HG03045 (cell line): ENCODE measurements around the gene NUP188.

Source experiments
- ATAC-seq: cut with Tn5 transposase; IDR thresholded peaks from one replicate; pipeline ENCODE4 v1.9.1; 2021; ENCODE audit warnings: mild to moderate bottlenecking, moderate library complexity; ENCODE audit not compliant: unreplicated experiment

NUP188 gene, protein sequence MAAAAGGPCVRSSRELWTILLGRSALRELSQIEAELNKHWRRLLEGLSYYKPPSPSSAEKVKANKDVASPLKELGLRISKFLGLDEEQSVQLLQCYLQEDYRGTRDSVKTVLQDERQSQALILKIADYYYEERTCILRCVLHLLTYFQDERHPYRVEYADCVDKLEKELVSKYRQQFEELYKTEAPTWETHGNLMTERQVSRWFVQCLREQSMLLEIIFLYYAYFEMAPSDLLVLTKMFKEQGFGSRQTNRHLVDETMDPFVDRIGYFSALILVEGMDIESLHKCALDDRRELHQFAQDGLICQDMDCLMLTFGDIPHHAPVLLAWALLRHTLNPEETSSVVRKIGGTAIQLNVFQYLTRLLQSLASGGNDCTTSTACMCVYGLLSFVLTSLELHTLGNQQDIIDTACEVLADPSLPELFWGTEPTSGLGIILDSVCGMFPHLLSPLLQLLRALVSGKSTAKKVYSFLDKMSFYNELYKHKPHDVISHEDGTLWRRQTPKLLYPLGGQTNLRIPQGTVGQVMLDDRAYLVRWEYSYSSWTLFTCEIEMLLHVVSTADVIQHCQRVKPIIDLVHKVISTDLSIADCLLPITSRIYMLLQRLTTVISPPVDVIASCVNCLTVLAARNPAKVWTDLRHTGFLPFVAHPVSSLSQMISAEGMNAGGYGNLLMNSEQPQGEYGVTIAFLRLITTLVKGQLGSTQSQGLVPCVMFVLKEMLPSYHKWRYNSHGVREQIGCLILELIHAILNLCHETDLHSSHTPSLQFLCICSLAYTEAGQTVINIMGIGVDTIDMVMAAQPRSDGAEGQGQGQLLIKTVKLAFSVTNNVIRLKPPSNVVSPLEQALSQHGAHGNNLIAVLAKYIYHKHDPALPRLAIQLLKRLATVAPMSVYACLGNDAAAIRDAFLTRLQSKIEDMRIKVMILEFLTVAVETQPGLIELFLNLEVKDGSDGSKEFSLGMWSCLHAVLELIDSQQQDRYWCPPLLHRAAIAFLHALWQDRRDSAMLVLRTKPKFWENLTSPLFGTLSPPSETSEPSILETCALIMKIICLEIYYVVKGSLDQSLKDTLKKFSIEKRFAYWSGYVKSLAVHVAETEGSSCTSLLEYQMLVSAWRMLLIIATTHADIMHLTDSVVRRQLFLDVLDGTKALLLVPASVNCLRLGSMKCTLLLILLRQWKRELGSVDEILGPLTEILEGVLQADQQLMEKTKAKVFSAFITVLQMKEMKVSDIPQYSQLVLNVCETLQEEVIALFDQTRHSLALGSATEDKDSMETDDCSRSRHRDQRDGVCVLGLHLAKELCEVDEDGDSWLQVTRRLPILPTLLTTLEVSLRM (N-terminal part only)

DNA sequence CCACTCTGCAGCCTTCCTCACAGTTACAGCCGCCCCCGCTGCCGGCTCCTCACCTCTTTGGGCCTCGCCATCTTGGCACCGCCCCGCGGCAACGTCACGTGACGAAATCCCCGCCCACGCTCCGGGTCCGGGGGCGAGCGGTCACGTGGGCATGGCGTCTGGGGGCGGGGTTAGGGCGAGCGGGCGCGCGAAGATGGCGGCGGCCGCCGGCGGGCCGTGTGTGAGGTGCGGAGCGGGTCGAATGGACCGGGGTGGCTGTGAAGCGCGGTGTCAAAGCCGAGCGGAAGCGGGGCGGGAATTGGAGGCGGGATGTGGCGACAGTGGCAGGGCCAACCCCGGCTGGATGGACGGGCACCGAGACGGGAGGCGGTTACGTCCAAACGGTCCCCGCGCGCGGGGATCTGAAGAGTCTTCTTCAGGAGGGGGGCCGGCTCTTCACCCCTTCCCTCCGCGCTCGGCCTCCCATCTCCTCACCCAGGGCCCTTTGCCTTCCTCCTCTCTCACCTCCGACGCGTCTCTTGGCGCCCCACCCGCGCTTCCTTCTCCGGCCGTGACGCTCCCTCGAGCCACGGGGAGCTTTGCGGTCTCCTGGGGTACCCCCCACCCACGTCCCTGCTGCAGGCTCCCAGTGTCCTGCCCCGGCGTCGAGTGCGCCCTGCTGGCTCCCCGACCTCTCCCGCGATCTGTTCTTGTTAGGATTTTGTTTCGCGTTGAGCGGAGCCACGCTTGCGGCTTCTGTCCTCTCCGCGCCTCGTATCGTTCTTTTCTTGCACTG is at the start of gene NUP188, which contains the start of gene DOLK:
NUP188 (plus strand) TSS at position 173 of the 775 bp plus-strand sequence; CDS start at position 194, 21 bp downstream.
DOLK (minus strand) TSS at position 77 of the 775 bp plus-strand sequence. CDS start 300 bp downstream, outside the sequence.
- peak; percentile 75 for ATAC-seq

DNA sequence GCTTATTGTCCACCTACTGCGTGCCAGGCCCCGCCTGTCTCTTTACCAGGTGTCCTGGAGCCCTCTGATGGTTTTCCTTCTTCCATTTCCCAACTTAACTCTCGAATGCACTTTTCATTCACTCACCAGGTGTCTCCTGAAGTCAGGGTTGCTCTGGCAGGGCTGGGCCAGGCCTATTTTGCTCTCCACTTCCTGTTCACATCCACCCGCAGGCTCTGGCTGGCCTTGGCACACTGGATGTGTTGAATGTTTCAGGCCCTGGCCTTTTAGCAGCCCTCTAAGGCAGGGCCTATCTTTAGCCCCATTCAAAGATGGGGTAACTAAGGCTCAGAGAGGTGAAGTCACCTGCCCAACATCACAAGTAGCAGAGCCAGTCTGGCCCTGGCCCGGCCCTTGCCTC is 49.1 kb upstream of the NUP188 start:
- no peak for ATAC-seq

DNA sequence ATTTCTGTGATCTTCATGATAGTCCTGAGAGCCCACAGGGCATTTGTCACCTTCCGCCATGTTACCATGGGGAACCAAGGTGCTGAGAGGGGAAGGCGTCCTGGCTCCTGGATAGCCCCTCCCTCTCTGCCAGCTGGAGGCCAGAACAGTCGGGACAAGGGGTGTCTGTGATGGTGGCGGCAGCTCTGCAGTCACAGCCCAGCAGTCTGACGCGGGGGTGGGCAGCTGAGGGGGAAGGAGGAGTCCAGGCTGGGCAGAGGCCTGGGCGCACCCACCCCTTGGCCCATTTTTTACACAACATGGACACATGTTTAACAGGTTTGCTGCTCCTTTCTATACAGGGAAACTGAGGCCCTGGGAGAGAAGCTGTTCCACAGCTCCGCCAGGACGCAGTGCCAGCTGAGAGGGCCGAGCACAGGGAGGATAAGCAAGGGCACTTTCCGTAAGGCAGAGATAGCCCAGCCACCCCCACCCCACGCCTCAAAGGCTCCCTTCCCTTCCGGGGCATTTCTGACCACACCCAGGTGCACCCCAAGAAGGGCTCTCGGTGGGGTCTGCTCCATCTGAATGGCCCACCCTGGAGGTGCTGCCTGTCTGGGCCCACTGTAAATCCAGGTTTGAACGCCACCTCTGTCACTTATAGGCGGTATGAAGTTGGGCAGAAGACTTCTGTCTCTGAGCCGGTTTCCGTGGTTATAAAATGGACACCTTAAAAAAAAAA is 48.5 kb upstream of the NUP188 start:
- no peak for ATAC-seq

DNA sequence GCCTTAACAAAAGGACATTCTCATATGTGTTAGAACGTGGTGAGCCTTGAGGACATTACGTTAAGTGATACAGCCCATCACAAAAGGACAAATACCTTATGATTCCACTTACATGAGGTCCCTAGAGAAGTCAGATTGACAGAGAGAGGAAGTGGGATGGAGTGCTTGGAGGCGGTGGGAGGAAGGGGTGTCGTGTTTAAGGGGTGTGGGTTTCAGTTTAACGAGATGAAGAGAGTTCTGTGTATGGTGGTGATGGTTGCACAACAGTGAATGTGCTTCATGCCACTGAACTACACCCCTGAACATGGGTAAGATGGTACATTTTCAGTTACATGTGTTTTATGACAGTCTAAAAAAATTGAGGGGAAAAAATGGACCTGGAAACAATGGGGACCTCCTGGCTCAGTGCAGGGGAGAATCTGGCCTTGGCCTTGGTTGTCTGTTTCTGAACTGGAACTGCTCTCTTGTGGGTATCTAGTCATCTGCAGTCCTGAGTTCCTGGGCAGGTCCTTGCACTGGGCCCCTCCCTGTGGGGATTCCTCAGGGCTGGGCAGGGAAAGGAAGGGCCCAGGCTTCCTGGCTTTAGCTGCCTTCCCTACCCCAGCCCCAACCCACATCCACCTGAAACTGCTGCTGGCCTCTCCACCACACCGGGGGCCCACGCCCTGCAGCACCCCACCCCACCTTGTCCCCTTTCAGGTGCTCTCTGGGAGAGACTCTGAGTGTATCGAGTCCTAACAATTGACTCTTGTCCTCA is 47.8 kb upstream of the NUP188 start:
- no peak for ATAC-seq

DNA sequence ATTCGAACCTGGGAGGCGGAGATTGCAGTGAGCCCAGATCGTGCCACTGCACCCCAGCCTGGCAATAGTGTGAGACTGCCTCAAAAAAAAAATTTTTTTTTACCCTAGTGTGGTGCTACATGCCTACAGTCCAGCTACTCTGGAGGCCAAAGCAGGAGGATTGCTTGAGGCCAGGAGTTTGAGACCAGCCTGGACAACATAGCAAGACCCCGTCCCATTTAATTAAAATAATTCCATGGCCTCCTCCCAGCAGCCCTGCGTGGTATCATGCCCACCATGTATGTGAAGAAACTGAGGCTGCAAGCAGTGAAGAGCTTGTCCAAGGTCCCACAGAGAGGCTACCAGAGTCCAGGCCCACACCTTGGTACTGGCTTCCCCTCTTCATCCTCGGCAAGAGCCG is 46.1 kb upstream of the NUP188 start:
- no peak for ATAC-seq

DNA sequence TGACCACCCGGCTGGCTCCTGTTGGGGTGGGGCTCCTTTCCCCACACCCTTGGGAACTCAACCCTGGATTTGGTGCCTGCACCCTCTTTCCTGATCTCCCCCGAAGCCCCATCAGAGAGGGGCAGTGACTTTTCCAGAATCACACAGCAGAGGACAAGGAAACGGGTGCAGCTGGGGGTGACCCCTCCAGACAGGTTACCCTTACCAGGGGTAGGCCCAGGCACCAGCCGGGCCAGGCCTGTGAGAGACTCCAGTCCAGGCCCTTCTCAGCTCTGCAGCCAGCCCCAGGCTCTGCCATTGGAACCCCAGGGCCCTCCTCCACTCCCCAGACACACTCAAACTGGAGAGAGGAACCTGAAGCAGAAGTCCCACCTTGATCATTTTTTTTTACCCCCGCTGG is 45.7 kb upstream of the NUP188 start:
- no peak for ATAC-seq

DNA sequence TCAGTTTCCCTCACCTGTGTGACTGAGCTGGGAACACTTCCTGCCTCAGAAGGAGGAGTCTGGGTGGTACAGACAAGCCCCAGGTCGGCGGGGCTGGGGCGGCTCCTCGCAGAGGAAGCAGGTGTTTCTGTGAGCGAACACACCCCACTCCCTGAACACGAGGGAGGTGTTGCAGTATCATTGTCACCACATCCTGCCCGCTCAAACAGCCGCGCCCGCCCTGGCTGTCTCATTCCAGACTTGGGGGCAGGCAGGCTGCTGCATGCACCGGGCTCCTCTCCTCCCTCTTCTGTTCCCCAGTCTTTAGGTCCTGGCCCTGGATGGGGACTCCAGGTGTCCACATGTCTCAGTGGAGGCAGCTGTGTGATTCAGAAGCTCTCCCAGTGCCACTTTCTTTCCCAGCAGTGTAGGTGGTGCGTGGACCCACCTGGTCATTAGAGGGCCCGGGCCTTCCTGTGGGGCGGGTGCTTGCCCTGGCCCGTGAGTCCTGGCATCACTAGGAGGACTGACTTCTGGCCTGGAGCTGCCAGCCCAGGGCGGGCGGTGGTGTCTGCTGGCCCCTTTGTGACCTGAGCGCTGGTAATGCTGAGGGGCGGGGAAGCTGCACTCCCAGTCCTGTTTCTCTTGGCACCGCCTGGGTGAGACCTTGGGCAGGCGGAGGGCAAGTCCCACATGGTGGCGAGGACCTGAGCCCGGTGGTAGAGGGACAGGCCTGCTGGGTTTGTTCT is 45.0 kb upstream of the NUP188 start:
- peak; percentile 64 for ATAC-seq

DNA sequence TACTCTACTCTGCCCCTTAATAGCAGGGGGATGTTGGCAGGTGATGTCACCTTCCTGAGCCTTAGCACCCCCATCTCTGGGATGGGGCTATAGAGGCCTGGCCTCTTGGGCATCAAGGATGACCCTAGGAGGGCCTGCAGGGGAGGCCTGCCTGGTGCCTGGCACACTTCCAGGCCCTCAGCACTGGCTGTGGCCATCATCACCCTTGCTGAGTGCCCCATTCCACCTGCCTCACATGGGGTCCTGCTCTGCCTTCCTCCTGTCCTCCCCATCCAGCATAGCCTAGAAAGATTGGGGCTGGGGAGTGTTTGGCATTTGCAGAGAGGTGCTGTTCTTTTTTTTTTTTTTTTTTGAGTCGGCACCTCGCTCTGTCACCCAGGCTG is 44.4 kb upstream of the NUP188 start:
- ATAC-seq: no peak

DNA sequence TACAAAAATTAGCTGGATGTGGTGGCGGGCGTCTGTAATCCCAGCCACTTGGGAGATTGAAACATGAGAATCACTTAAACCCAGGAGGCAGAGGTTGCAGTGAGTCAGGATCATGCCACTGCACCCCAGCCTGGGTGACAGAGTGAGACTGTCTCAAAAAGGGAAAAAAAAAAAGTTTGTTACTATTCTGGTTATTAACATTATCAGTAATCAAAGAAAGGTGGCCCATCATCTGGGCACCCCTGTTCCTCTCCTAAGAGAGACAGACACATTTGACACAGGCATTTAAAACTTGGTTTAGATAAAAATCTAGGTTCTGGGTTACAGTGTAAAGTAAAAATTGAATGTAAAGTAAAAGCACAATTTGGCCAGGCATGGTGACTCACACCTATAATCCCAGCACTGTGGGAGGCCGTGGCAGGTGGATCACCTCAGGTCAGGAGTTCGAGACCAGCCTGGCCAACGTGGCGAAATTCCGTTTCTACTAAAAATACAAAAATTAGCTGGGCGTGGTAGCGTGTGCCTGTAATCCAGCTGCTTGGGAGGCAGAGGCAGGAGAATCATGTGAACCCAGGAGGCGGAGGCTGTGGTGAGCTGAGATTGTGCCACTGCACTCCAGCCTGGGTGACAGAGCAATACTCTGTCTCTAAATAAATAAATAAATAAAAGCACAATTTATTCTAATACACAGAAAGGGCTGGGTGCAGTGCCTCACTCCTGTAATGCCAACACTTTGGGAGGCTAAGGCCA is 43.5 kb upstream of the NUP188 start:
- ATAC-seq: no peak

DNA sequence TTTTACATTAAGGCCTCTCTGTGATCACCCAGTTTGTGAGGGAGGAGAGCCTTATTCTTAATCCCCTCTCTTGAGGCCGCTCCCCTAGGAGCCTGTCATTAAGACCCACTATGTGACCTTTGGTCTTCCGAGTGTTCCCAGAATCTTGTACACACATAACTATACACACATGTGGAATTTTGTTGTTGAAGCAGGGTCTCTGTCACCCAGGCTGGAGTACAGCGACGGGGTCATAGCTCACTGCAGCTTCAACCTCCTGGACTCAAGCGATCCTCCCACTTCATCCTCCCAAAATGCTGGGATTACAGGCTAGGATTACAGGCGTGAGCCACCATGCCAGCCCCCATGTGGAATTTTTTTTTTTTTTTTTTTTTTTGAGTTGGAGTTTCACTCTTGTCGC is 41.5 kb upstream of the NUP188 start:
- no peak for ATAC-seq

DNA sequence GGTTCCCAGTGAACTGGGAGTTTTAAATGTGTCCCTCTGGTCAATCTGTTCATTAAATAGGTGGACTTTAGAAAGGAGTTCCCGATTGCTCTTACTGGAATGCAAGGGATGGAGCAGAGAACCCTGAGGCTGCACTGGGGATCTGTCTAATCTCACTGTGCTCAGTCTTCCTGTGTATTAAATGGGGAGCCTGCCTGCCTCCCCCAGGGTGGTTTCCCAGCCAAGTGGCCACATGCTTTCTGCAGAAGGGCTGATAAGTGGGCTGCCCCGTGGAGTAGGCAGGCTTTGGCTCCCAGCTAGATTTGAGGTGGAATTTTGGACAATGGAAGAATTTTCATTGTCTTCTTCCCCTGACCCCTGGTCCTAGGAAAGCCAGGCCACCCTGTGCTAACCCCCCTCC is 40.8 kb upstream of the NUP188 start:
- no peak for ATAC-seq

DNA sequence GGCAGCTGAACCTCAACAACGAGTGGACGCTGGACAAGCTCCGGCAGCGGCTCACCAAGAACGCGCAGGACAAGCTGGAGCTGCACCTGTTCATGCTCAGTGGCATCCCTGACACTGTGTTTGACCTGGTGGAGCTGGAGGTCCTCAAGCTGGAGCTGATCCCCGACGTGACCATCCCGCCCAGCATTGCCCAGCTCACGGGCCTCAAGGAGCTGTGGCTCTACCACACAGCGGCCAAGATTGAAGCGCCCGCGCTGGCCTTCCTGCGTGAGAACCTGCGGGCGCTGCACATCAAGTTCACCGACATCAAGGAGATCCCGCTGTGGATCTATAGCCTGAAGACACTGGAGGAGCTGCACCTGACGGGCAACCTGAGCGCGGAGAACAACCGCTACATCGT is 39.1 kb upstream of the NUP188 start:
- ATAC-seq: no peak

DNA sequence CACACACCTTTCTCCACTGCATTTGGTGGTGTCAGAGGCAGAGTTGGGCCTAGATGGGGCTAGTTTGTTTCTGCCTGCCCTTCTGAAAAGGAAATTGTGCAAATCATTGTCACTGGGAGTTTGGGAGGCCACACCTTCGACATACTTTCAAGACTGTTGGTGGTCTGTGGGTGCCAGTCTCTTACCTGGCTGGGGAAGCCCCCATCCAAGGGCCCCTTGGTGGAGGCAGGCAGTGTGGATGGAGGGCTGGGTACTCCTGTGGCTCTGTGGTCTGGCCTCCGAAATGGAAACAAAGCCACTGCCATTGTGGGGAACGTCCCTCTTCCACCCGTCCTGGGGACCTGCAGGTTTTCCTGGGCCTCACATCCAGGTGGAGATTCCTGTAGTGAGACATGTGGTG is 37.6 kb upstream of the NUP188 start:
- ATAC-seq: no peak

DNA sequence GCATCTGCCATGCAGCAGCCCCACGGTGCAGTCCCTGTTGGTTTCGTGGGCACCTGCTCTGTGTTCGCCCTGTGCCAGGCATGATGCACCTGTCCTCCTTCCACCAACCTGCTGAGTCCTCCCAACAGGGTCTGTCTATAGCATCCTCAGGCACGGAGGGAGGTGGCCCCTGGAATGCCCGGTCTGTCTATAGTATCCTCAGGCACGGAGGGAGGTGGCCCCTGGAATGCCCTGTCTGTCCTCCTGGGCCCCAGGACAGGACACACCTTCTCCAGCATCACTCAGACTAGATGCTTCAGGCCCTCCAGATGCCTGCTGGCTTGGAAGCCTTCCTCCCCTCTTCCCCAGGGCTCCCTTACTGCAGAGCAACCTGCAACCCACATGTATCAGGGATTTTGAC is 36.6 kb upstream of the NUP188 start:
- ATAC-seq: no peak

DNA sequence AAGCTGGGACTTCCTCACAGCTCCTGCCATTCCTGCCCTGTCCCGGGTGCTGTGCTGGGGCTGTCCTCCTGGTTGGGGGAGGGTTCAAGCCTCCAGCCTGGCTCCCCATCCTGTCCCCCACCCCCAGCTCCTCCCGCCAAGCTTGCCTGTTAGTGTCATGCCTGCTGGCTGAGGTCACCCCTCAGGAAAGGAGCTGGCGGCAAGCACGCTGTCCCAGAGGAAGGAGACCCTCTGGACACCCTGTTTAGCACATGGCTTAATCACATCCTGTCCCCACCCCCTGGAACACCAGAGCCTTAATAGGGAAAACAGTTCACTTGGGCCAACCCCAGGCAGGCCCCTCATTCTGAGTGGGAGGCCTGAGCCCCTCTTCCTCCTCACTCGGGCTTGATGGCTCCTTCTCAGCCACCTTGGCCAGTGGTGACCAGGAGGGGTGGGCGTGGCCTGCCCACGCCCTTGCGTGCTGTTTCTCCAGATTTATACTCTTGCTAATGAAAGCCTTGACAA is 35.9 kb upstream of the NUP188 start:
- ATAC-seq: no peak

DNA sequence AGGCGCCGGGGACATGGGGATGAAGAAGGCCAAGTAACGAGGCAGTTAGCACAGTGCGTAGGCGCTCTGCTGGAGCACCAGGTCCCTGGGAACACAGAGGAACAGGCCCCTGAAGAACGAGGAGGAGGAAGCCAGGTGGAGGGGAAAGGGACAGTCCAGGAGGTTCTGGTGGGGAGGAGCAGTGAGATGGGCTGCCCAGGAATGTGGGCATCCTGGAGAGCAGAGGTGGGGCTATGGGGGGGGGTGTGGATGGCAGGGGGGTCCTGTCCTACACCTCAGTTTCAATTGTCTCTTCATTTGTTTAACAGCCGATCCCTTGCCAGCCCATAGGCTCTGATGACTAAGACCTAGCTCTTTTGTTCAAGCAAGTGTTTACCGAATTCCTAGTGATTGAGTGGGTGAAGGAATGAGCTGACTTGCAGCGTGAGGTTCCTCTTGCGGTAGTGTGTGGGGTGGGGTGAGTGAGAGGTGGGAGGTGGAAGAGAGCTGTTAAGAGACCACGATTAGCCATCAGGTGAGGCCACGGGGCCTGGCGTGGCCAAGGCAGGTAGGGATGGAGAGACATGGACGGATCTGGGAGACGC is 35.1 kb upstream of the NUP188 start:
- ATAC-seq: no peak
